NCI-H2029 treated with DMSO at 0.1 percent for 48 hours (cell line): ENCODE results near the gene PAQR4.

Experiments used
- DNase-seq: peaks from one replicate; lab custom pipeline; 2025; lab: John Stamatoyannopoulos, UW

Gene PAQR4

DNA sequence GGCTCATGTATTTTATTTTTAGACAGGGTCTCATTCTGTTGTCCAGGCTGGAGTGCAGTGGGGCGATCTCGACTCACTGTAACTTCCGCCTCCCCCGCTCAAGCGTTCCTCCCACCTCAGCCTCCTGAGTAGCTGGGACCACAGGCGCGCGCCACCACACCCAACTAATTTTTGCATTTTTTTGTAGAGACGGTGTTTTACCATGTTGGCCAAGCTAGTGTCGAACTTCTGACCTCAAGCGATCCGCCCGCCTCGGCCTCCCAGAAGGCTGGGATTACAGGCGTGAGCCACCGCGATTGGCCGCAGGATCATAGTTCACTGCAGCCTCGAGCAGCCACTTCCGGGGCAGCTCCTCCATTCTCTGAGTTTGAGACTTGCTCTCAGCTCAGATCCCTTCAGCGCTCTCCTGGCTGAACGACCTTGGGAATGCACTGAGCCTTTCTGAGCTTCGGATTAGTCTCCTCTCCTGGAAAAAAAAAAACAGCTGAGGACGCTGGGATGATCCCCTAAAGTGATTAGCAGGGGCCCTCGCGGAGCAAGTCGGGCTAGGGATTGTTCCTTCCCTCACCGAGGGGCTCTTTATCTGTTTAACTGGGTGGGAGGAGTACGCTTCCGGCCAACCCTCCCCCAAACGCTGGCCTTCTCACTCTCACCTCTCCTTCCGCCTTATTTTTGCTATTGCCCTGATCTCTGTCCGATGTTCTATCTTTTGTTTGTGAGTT lies 12.2 kb downstream of the PAQR4 start:
- DNase-seq = no peak

DNA sequence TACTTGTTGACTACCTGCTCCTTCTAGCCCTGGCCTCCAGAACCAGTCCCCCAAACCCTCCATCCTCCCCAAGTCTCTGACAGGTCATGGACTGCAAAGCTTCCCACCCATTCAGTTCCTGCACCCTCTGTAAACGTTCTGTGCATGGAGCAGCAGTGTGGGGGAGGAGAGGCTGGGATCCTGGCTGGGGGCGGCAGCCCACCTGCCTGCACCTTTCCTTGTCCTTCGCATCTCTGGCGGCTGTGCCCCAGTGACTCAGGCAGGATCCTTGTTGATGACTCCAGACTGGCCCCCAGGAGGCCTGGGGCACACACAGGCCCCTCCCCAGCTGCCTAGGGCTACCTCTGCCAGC lies 12.7 kb downstream of the PAQR4 start:
- no peak for DNase-seq

DNA sequence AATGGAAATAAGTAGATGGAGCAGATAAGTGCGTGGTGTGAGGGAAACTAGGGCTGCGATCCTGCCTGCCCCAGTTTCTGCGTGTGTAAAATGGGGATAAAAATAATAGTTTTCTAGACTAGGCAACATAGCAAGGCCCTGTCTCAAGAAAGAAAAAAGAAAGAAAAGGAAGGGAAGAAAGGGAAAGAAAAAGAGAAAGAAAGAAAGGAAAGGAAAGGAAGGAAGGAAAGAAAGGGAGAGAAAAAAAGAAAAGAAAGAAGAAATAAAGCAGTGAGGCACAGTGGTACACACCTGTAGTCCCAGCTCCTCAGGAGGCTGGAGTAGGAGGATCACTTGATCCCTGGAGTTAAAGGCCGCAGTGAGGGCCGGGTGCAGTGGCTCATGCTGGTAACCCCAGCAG lies 13.3 kb downstream of the PAQR4 start:
- no peak for DNase-seq

DNA sequence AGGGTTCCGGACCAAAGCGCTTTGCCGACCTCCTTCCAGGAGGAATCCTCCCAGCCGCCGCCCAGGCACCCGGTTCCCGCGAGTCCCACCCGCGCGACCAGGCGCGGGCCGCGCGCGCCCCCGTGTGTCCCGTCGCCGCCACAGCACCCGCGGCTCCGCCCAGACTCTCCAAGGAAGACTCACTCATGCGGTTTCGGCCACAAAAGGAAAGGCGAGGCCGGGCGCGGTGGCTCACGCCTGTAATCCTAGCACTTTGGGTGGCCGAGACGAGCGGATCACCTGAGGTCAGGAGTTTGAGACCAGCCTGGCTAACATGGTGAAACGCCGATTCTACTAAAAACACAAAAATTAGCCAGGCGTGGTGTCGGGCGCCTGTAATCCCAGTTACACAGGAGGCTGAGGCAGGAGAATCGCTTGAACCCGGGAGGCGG lies 14.6 kb downstream of the PAQR4 start:
- no peak for DNase-seq

DNA sequence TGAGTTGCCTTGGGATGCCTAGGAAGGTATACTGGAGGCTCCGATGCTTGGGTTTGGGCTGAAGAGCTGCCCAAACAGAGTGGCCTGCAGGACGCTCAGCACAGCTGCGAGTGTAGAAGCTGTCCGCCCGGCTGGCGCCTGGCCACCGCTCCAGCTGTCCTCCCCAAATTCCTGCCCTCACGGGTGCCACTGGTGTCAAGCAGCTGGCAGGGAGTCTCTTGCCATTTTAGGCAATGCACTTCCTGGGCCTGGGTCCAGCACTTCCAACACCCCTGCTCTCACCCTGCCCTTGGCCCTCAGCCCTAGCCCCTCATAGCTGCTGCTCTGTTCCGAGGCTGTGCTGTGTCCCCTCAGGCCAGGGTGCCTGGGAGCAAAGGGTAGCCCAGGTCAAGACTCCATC lies 16.3 kb downstream of the PAQR4 start:
- DNase-seq = no peak

DNA sequence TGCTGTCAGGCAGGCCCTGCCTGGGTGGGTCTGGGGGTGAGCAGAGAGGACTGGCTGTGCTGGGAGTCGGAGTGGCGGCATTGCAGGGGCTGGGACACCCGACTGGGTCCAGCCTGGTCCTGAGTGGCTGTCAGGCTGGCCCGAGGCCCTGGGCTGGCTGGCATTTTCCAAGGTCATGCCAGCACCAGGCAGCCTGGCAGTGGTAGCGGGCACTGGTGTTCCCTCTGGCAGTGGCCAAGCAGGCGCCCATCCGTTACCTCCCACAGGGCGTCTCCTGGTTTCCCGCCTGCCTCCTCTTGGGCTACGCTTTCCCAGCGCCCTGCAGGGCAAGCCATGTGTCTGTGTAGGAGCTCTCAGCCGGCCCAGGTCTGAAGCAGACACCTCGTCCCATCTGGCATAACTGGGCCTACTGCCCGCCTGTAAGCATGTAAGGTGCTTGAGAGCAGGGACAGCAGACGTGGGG lies 16.8 kb downstream of the PAQR4 start:
- DNase-seq = no peak

DNA sequence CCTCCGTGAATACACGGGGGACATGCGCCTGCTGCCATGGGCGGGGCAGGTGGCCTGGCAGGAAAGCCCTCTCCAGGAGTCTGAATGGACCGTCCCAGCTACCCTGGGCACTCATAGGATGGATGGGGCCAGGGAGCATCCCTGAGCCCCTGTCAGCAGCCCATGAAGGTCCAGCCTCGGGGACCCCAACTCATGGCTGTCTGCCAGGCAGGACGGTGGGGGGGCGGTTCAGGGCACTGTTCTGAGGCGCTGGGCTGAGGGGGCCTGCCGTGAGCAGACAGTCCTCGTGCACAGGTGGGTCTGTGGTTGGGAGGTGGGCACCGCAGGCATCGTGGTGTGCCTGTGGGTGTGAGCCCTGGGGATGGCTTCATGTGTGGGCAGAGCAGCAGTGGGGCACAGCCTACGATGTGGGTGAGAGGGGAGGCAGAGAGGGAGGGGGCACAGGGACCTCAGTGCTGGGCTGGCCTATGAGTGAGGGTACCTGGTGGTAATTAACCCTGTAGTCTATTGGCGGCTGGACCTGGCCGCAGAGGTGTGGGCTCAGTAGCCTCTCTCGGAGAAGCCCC lies 17.6 kb downstream of the PAQR4 start:
- no peak for DNase-seq

DNA sequence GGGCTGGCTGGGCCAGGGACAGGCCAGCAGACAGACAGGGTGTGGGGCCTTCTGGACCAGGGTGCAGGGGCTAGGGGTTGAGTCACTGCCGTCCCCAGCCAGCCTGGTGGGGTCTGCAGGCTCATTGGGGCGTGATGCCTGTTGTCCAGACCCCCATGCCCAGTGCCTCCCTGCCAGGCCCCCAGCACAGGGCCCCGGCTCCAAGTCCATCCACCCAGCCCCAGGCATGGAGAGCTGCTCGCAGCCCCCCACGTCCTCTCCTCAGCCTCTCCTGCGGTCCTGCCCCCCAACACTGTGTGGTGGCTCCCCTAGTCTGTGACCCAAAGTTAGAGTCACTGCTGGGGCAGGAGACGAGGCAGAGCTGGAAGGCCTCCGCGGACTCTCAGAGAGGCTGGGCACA lies 18.1 kb downstream of the PAQR4 start:
- no peak for DNase-seq

DNA sequence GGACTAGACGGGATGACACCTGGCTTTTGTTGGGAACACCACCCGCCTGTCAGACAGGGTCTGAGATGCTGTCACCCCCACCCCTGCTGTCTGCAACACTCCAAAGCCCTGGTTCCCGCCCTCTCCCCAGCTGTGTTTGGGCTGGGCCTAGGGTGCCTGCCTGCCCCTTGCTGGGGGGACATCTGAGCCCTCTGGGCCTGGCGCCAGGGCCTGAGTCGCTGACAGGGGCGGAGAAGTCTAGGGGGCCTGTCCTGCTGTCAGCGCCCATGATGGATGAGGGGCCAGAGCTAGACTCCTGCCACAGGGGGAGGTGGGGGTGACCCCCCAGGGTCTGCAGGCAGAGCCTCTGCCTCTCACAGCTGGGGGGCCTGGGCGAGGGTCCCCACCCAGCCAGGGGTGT lies 18.7 kb downstream of the PAQR4 start:
- no peak for DNase-seq

DNA sequence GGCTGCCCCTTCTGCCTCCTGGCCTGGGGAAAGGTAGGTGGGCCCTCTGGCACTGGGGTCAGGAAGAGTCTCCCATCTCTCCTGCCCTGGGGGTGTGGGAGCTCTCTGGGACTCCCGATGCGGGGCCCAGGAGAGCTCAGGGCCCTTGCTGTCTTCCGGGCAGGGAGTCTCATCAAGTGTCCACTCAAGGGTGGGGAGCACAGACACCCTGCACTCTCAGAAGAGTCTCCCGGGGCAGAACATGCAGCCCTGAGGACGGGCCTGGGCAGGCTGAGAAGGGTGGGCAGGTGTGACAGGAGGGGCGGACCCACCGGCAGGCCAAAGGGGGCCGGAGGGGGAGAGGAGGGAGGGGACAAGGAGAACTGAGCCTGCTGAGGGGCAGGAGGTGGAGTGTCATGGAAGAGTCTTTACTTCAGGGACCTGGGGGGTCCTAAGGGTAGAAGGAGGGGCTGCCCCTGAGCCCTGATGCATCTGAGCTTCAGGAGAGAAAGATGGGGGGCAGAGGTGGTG lies 19.5 kb downstream of the PAQR4 start:
- DNase-seq = no peak

DNA sequence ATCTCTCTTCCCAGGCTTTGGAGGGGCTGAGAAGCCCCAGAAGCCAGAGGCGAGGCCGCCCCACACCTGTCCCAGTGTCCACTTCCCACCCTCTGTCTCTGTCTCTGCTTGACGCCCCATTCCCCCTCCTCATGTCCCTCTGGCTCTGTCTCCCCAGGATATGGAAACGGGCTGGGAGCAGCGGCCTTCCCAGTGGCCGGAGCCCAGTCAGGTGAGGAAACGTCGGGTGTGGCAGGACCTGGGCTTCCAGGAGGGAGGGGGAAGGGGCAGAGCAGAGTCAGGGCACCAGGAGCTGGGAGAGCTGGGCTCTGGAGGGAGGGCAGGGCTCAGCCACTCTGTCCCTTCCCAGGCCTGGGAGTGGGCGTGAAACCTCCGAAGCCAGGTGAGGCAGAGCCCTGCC lies 21.7 kb downstream of the PAQR4 start:
- no peak for DNase-seq

DNA sequence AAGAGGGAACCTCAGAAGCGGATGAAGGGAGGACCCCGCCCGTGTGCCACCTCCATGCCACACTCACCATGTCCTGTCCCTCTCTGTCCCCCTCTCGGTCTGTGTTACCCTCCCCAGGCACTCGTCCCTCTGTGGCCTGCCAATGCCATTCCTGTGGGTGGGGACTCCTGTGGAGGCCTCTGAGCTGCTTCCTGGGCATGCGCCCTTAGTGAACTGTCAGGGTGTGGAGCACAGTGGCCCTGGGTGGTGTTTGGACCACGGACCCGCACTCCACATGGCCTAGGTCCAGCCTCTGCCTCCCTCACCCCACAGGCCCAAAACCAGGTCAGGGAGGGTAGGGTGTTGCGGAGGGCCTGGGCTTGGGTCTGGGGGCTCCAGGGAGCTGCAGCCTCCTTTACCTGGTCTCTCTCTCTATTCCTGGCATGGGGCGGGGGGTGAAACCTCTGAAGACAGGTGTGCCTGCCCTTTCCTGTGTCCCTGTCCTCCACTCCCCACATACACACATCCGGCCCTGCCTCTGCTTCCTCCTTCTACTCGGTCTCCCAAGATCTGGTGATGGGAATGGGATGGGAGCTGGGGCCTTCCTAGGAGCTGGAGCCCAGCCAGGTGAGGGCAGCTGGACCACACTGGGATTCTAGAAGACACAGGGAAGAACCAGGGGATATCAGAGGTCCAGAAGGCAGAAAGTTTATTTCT lies 22.6 kb downstream of the PAQR4 start:
- no peak for DNase-seq

DNA sequence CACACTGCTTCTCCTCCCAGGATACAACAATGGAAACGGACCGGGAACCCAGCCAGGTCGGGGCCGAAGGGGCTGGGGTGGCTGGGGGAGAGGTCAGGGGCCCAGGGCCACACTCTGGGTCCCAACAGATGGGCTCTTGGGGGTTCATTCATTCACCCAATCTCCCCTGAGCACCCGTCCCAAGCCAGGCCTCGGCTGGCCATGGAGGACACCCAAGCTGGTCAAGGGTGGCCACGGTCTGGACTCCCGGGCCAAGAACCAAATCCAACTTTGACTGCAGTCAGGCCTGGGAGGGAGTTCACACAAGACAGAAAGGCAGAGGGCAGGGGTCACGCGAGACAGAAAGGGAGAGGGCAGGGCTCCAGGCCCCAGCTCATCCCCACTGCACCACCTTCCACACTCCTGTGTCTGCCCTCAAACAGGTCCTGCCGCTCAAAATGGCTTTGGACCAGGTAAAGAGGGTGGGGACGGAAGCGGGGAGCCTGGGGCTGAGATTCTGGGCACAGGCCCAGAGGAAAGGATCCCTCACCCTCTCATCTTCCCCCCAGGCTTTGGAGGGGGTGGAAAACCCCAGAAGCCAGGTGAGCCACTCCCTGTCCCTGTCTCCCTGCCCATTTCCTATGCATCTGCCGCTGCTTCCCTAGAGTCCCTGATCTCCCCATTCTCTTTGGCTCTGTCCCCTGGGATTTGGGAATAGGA lies 23.4 kb downstream of the PAQR4 start:
- DNase-seq = no peak

DNA sequence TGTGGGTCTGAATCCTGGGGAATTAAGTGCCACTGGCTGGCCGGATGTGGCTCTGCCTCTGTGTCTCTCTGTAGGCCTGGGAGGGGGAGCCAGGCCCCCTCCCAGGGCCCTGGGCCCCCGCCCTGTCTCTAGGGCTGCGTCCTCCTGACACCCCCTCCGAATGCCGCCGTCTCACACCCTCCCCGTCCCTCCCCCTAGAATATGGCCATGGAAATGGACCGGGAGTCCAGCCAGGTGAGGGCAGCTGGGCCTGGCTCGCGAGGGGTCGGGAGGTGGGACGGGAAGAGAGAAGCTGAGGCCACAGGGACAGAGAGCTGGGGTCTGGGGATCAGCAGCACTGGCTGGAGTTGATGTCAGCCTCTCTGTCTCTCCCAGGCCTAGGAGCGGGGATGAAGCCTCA lies 27.1 kb downstream of the PAQR4 start:
- DNase-seq = no peak

DNA sequence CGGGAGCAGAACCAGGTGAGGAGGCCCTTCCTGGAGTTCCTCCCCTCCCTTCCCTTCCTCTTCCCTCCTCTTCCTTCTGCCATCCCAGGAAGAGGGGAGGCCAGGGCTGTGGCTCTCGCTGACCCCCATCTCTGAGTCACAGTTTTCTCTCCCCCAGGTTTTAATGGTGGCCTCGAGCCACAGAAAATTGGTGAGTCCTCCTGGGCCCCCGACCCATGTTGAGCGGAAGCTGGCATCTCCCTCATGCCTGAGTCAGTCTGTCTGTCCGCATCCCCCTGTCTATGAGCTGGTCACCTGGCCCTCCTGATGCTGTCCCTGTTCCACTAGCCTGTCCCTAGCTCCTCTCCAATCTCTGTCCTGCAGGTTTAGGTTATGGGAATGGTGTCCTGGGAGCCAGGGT lies 30.8 kb downstream of the PAQR4 start:
- no peak for DNase-seq

DNA sequence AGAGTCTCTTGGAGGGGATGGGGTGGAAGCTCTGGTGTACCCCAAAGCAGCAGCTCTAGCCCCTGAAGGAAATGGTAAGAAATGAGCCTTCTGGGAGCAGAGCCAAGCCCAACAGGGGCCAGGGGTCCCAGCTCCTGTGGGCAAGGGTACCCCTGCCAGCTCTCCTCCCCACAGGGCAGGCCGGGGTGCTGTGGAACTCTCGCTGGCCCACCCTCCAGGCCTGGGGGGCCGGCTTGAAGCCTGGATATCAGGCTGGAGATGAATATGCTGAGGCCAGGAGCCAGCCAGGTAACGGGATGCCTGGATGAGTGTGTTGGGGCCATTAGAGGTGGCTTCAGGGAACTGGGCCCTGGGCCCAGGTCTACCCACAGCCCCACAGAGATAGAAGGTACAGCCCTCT lies 31.4 kb downstream of the PAQR4 start:
- DNase-seq = no peak

DNA sequence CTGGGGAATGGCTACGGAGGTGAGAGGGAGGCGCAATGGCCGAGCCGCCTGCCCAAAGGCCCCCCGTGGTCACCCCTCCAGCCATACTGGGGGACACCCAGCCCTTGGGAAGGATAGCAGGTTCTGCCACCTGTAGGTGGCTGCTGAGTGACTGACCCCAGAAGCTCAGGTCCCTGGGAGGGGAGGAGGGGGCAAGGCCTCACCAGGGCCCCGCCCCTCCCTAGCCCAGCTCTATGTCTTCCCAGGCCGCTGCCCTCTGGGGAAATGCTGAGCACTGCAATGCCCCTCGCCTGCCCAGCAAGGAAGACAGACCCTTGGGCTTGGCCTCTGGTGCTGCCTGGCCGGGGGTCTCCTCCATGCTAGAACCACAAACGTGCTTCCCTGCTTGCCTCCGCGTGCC lies 32.2 kb downstream of the PAQR4 start:
- DNase-seq = no peak

DNA sequence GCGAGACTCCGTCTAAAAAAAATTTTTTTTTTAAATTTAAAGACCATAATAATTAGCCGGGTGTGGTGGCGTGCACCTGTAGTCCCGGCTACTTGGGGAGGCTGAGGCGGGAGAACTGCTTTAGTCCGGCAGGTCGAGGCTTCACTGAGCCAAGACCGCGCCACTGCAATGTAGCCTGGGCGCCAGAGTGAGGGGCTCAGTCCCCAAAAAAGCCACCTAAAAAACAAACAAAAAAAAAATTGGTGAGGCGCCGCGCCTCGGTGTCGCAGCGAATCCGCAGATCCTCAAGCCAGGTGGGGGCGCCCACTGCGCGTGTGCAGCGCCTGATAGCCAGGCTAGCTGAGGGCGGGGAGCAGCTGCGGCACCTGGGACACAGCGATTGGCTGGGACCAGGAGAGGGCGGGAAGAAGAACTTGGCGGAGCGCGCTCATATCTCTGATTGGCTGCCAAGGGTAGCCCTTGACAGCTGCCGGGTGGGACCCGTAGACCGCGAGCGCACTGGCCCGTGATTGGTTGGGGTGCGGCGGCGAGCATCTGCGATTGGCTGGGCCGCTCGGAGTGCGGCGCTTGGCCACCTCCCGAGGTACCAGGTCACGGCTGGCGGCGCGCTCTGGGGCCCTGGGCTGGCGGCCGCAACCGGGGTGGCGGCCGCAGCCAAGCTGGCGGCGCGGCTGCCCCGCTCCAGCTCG lies 34.6 kb downstream of the PAQR4 start:
- DNase-seq = peak; percentile 90

DNA sequence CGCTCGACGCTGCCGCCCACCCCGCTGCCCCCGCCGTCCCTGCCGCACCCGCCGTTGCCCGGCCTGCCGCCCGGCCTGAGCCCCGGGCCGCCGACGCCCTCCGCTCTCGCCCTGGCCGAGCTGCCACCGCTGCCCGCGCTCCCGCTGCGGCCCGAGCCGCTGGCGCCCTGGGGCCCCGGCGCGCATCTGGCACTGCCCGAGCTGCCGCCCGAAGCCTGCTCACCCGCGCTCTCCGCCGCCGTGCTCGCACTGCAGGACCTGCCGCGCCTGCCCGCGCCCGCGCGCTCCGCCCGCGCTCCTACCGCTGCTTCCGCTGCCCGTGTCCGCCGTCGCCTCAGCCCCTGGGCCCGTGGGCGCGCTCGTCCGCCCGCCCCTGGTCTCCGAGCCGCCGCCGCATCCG lies 35.2 kb downstream of the PAQR4 start:
- DNase-seq = no peak

DNA sequence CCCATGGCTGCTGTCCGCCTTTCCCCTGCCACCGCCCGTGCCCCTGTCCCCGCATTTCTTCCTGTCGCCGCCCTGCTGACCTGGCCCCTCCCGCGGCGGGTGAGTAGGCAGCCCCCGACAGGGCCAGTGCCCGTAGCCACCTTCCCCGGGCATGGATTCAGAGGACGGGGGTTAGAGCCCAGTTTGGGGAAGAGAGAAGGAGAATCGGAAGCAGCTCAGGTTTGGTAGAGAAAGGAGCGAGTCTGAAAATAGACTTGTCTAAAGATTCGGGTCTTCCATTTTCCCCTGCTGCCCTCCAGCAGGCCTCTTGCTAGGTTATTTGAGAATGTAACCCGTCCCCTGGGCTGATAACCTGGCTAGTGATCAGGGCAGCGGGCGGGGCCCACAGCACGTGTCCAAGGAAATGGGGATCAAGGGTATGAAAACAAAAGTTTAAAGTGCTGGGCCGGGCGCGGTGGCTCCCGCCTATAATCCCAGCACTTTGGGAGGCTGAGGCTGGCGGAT lies 35.7 kb downstream of the PAQR4 start:
- no peak for DNase-seq

DNA sequence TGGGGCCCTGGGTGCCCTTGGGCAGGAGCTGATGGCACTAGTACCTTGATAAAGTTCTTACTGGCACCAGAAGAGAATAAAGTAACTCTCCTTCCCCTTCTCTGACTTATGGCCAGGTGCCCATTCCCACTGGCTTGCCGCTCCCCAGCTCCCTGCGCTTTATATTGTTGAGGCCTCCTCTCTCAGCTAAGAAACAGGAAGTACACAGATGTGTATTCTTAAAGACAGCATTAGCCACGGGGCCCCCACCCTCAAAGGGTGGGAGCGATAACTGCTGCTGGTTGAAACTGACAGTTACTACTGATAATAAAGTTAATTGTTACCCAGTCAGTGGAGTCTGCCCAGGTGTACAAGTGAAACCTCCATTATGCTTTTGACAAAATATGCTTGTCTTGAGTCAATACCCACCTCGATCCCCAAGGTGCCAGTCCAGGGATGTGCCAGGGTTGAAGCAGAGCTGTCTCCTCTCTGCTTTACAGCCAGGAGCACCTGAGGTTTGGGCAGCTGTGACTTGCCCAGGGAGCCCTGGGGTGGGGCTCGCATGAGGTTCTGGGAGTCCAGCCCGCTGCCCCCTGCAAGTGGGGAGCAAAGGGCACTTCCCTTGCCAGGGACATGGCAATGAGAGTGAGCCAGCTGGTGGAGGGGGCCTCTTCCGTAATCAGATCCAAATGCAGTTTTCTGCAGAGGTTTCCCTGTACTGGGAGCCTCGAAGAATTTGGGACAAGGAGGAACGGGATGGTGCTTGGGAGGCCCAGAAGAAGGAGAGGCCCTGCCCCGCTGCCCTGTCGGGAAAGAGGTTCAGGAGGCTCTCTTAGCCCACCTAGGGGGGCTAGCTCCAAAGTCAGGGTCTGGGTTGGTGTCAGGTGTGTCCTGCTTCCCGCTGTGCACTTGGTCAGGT lies 38.2 kb downstream of the PAQR4 start:
- DNase-seq = no peak
